ENCODE measurements around the gene DRC1. TPM values are rescaled to one million over a fixed set of nuclear protein-coding genes. Genes with fewer than 3 reads are reported as not detected.
A peak's percentile ranks its signal among the peaks of the same experiment; 100 is the strongest.

Gene DRC1
- total RNA-seq, 2 donors from 2014 or later = 0.33 to 0.48 TPM

- H3K27me3 Mint-ChIP-seq (ENCODE audit: insufficient read depth) = no peaks in the 10 kb centered on the region
- DNase-seq = no peak
- Histone ChIP-seq H3K9ac (ENCODE audit: extremely low read depth, low read length, poor library complexity, severe bottlenecking) (no peak overlapping the region), H3K27me3 (ENCODE audit: control insufficient read depth, insufficient read depth, low read length, poor library complexity, severe bottlenecking) (no peaks in the 10 kb centered on the region), H3K36me3 (ENCODE audit: control insufficient read depth, insufficient read depth, low read length) (no peaks in the 10 kb centered on the region), H3K4me3 (ENCODE audit: low read length) (no peak overlapping the region), H3K4me1 (ENCODE audit: control insufficient read depth, insufficient read depth, low read length) (peaks cover 3% of the 10 kb centered on the region), H3K27ac (ENCODE audit: low read depth, low read length) (no peak overlapping the region), H3K9me3 (ENCODE audit: control insufficient read depth, low read length) (no peaks in the 10 kb centered on the region)
- peaks cover 16% of the 10 kb centered on the region for H3K4me1 Mint-ChIP-seq
- H3K36me3 Mint-ChIP-seq (ENCODE audit: low read depth) = no peaks in the 10 kb centered on the region
- no peak overlapping the region for H3K4me3 Mint-ChIP-seq
- WGBS, 2 experiments (ENCODE audit: insufficient coverage in 1 of 2, insufficient read length in 1 of 2) = 94 to 95% methylated on average over 12 to 19 of the region's 19 CpGs
- no peaks in the 10 kb centered on the region for H3K9me3 Mint-ChIP-seq
- no peak for TF ChIP-seq CTCF (conservative IDR thresholded peaks at IDR 0.05)
- H3K27ac Mint-ChIP-seq = no peak overlapping the region
Measured at GRCh38 chr2:26460613-26461031, 58.9 kb downstream of the DRC1 start.

DNA sequence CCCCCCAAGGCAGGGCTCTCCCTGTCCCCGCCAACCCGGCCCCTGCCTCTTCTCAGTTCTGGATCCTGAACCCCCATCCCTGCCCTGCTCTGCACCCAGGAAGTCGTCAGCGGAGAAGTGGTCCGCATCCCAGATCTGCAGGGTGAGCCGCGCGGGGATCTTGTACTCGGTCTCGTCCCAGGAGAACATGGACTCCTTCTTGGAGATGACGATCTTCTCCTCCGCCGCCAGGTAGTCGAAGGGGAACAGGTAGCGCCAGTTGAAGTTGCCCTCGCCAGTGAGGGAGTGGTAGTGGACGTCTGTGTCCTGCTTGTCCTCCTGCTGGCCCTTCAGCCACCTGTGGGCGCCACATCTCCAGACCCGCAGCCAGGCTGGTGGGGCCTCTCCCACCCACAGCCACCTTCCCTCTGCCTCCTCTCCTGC is 59.9 kb downstream of the DRC1 start:
- Mint-ChIP-seq H3K4me3 (no peak overlapping the region), H3K27ac (no peak overlapping the region), H3K4me1 (peaks cover 16% of the 10 kb centered on the region), H3K36me3 (ENCODE audit: low read depth) (no peaks in the 10 kb centered on the region), H3K9me3 (no peaks in the 10 kb centered on the region), H3K27me3 (ENCODE audit: insufficient read depth) (no peaks in the 10 kb centered on the region)
- H3K4me3 ChIP-seq (ENCODE audit: low read length) = no peak overlapping the region
- 96 to 97% methylated on average over 15 to 19 of the region's 19 CpGs for WGBS, 2 experiments (ENCODE audit: insufficient coverage in 1 of 2, insufficient read length in 1 of 2)
- H3K9ac ChIP-seq (ENCODE audit: extremely low read depth, low read length, poor library complexity, severe bottlenecking) = no peak overlapping the region
- no peaks in the 10 kb centered on the region for H3K27me3 ChIP-seq (ENCODE audit: control insufficient read depth, insufficient read depth, low read length, poor library complexity, severe bottlenecking)
- TF ChIP-seq CTCF (conservative IDR thresholded peaks at IDR 0.05) = no peak
- DNase-seq = no peak
- peaks cover 3% of the 10 kb centered on the region for H3K4me1 ChIP-seq (ENCODE audit: control insufficient read depth, insufficient read depth, low read length)
- H3K36me3 ChIP-seq (ENCODE audit: control insufficient read depth, insufficient read depth, low read length) = no peaks in the 10 kb centered on the region
- H3K27ac ChIP-seq (ENCODE audit: low read depth, low read length) = no peak overlapping the region
- H3K9me3 ChIP-seq (ENCODE audit: control insufficient read depth, low read length) = no peaks in the 10 kb centered on the region

- H3K4me1 Mint-ChIP-seq = peaks cover 14% of the 10 kb centered on the region
Measured at GRCh38 chr2:26462100-26462499, 60.4 kb downstream of the DRC1 start.

More at GRCh38 chr2:26462100-26462499, 60.4 kb downstream of the DRC1 start:
- TF ChIP-seq CTCF (conservative IDR thresholded peaks at IDR 0.05) = no peak
- Histone ChIP-seq H3K27me3 (ENCODE audit: control insufficient read depth, insufficient read depth, low read length, poor library complexity, severe bottlenecking) (no peaks in the 10 kb centered on the region), H3K9ac (ENCODE audit: extremely low read depth, low read length, poor library complexity, severe bottlenecking) (no peak overlapping the region), H3K9me3 (ENCODE audit: control insufficient read depth, low read length) (no peaks in the 10 kb centered on the region), H3K4me3 (ENCODE audit: low read length) (no peak overlapping the region), H3K27ac (ENCODE audit: low read depth, low read length) (no peak overlapping the region), H3K4me1 (ENCODE audit: control insufficient read depth, insufficient read depth, low read length) (peaks cover 3% of the 10 kb centered on the region), H3K36me3 (ENCODE audit: control insufficient read depth, insufficient read depth, low read length) (no peaks in the 10 kb centered on the region)
- WGBS, 2 experiments (ENCODE audit: insufficient coverage in 1 of 2, insufficient read length in 1 of 2) = 94 to 100% methylated on average over 1 to 6 of the region's 6 CpGs
- peak overlapping the region; percentile 74 for H3K27ac Mint-ChIP-seq
- H3K36me3 Mint-ChIP-seq (ENCODE audit: low read depth) = no peaks in the 10 kb centered on the region
- no peaks in the 10 kb centered on the region for H3K9me3 Mint-ChIP-seq
- H3K27me3 Mint-ChIP-seq (ENCODE audit: insufficient read depth) = no peaks in the 10 kb centered on the region
- no peak for DNase-seq
- no peak overlapping the region for H3K4me3 Mint-ChIP-seq

Measured in endodermal cell (in vitro differentiated cells).